WTC11 (cell line): ENCODE measurements around the gene RIC8B. TPM values are rescaled to one million over a fixed set of nuclear protein-coding genes. Genes with fewer than 3 reads are reported as not detected.

ENCODE experiments used
- ATAC-seq: fragments of 200-7000 bp; cut with Tn5 transposase; 2 replicates; pipeline ENCODE4 v1.10.0; 2021; ENCODE audit warnings: mild to moderate bottlenecking, moderate library complexity
- CTCF ChIA-PET: fragments of 300-600 bp; sonication (Branson Sonifier 250); formaldehyde crosslinking; loops from one replicate; lab custom pipeline; 2021; ENCODE audit warnings: antibody characterized with exemption; lab: Charles Lee
- POLR2A ChIA-PET: fragments of 350-600 bp; sonication (Branson Sonifier 250); formaldehyde crosslinking; loops from one replicate; lab custom pipeline; 2021; ENCODE audit warnings: antibody characterized with exemption; lab: Charles Lee
- DNase-seq: peaks from one replicate; pipeline ENCODE4 v3.0.0; 2021; ENCODE audit warnings: low spot score
- H3K27ac Mint-ChIP-seq: 2 replicates; pipeline ENCODE4 v1.8.0; 2021; ENCODE audit warnings: mixed read lengths
- H3K27me3 Mint-ChIP-seq: 2 replicates; pipeline ENCODE4 v1.8.0; 2021; ENCODE audit warnings: low read depth, mild to moderate bottlenecking, moderate library complexity, mixed read lengths
- H3K36me3 Mint-ChIP-seq: 2 replicates; pipeline ENCODE4 v1.8.0; 2021; ENCODE audit warnings: mixed read lengths
- H3K4me1 Mint-ChIP-seq: 2 replicates; pipeline ENCODE4 v1.8.0; 2022; ENCODE audit warnings: mixed read lengths
- H3K4me3 Mint-ChIP-seq: 2 replicates; pipeline ENCODE4 v1.8.0; 2021; ENCODE audit warnings: mild to moderate bottlenecking, moderate library complexity, mixed read lengths
- H3K9me3 Mint-ChIP-seq: 2 replicates; pipeline ENCODE4 v1.8.0; 2021; ENCODE audit warnings: mixed read lengths
- ATF1 ChIP-seq: sonication (generic); formaldehyde crosslinking; IDR thresholded peaks from 2 replicates; pipeline ENCODE4 v1.8.1; 2023; ENCODE audit warnings: mild to moderate bottlenecking, moderate library complexity, missing genetic modification reagents
- GABPB1 ChIP-seq: sonication (generic); formaldehyde crosslinking; IDR thresholded peaks from 2 replicates; pipeline ENCODE4 v1.8.1; 2023; ENCODE audit warnings: mild to moderate bottlenecking, missing genetic modification reagents
- GRHL2 ChIP-seq: fragments of 250-450 bp; sonication (Bioruptor Pico); IDR thresholded peaks from 2 replicates; pipeline ENCODE4 v1.8.0; 2022; ENCODE audit warnings: mild to moderate bottlenecking, moderate library complexity; ENCODE audit not compliant: insufficient replicate concordance, severe bottlenecking
- IRF2 ChIP-seq: sonication (generic); formaldehyde crosslinking; IDR thresholded peaks from 2 replicates; pipeline ENCODE4 v1.8.0; 2022; ENCODE audit warnings: low read depth, missing genetic modification reagents, borderline replicate concordance
- NR3C1 ChIP-seq: sonication (generic); formaldehyde crosslinking; conservative IDR thresholded peaks from 2 replicates; pipeline ENCODE4 v1.8.1; 2023; ENCODE audit warnings: low read depth, mild to moderate bottlenecking, missing genetic modification reagents
- SOX15 ChIP-seq: fragments of 250-450 bp; sonication (Bioruptor Pico); IDR thresholded peaks from 2 replicates; pipeline ENCODE4 v1.9.0; 2021; ENCODE audit warnings: mild to moderate bottlenecking
- ZNF317 ChIP-seq: sonication (generic); formaldehyde crosslinking; IDR thresholded peaks from 2 replicates; pipeline ENCODE4 v1.8.1; 2023; ENCODE audit warnings: low read depth, mild to moderate bottlenecking, moderate library complexity, missing genetic modification reagents, borderline replicate concordance
- total RNA-seq: library from RNA; stranded (reverse); gene quantifications from 3 replicates; pipeline ENCODE4 v1.2.3, GENCODE V29; 2021
- TF ChIP-seq, protein P1 (sequence below): sonication (generic); formaldehyde crosslinking; IDR thresholded peaks from 2 replicates; pipeline ENCODE4 v1.8.0; 2023; ENCODE audit warnings: mild to moderate bottlenecking, missing genetic modification reagents
- TF ChIP-seq, protein P2 (sequence below): fragments of 250-450 bp; sonication (Bioruptor Pico); IDR thresholded peaks from 2 replicates; pipeline ENCODE4 v1.9.0; 2021; ENCODE audit warnings: mild to moderate bottlenecking, borderline replicate concordance
- TF ChIP-seq, protein P3 (sequence below): sonication (generic); formaldehyde crosslinking; IDR thresholded peaks from 2 replicates; pipeline ENCODE4 v1.8.0; 2022; ENCODE audit warnings: missing genetic modification reagents
- TF ChIP-seq, protein P4 (sequence below): sonication (generic); formaldehyde crosslinking; IDR thresholded peaks from 2 replicates; pipeline ENCODE4 v1.8.1; 2022; ENCODE audit warnings: missing genetic modification reagents, borderline replicate concordance
- TF ChIP-seq, protein P5 (sequence below): sonication (generic); formaldehyde crosslinking; conservative IDR thresholded peaks from 2 replicates; pipeline ENCODE4 v1.8.1; 2022; ENCODE audit warnings: mild to moderate bottlenecking, missing genetic modification reagents

Gene RIC8B
- total RNA-seq, 1 experiment from 2014 or later = 20.2 TPM

DNA sequence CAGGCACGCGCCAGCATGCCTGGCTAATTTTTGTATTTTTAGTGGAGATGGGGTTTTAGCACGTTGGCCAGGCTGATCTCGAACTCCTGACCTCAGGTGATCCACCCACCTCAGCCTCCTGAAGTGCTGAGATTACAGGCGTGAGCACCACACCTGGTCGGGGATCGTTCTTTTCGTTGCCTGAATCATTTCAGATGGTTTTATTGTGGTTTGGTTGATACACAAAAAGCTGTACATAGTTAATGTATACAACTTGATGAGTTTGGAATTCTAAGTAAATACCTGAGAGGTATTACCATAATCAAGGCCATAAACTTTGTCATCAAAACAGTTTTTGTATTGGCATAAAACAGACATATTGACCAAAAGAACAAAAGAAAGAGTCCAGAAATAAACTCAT is 63.3 kb downstream of the RIC8B start (continued):
- TF ChIP-seq, protein P1, sequence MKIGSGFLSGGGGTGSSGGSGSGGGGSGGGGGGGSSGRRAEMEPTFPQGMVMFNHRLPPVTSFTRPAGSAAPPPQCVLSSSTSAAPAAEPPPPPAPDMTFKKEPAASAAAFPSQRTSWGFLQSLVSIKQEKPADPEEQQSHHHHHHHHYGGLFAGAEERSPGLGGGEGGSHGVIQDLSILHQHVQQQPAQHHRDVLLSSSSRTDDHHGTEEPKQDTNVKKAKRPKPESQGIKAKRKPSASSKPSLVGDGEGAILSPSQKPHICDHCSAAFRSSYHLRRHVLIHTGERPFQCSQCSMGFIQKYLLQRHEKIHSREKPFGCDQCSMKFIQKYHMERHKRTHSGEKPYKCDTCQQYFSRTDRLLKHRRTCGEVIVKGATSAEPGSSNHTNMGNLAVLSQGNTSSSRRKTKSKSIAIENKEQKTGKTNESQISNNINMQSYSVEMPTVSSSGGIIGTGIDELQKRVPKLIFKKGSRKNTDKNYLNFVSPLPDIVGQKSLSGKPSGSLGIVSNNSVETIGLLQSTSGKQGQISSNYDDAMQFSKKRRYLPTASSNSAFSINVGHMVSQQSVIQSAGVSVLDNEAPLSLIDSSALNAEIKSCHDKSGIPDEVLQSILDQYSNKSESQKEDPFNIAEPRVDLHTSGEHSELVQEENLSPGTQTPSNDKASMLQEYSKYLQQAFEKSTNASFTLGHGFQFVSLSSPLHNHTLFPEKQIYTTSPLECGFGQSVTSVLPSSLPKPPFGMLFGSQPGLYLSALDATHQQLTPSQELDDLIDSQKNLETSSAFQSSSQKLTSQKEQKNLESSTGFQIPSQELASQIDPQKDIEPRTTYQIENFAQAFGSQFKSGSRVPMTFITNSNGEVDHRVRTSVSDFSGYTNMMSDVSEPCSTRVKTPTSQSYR (CRISPR knock-in tag) = no peak
- no peak for TF ChIP-seq NR3C1 (CRISPR knock-in tag)

DNA sequence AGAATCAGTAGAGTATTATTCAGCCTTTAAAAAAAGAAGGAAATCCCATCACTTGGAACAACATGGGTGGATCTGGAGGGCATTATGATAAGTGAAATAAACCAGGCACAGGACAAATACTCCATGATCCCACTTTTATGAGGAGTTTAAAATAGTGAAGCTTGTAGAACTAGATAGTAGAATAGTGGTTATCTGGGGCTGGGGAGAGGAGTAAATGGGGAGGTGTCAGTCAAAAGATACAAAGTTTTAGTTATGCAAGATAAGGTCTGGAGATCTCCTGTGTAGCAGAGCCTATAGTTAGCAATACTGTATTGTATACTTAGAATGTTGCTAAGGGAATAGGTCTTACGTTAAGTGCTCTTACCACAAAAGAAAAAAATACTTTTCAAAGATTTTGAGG is 64.9 kb downstream of the RIC8B start:
- ATAC-seq = no peak
- H3K4me1 Mint-ChIP-seq = peaks cover 31% of the 10 kb centered on the region
- no peak for DNase-seq
- H3K27ac Mint-ChIP-seq = no peak overlapping the region
- TF ChIP-seq, protein P2, sequence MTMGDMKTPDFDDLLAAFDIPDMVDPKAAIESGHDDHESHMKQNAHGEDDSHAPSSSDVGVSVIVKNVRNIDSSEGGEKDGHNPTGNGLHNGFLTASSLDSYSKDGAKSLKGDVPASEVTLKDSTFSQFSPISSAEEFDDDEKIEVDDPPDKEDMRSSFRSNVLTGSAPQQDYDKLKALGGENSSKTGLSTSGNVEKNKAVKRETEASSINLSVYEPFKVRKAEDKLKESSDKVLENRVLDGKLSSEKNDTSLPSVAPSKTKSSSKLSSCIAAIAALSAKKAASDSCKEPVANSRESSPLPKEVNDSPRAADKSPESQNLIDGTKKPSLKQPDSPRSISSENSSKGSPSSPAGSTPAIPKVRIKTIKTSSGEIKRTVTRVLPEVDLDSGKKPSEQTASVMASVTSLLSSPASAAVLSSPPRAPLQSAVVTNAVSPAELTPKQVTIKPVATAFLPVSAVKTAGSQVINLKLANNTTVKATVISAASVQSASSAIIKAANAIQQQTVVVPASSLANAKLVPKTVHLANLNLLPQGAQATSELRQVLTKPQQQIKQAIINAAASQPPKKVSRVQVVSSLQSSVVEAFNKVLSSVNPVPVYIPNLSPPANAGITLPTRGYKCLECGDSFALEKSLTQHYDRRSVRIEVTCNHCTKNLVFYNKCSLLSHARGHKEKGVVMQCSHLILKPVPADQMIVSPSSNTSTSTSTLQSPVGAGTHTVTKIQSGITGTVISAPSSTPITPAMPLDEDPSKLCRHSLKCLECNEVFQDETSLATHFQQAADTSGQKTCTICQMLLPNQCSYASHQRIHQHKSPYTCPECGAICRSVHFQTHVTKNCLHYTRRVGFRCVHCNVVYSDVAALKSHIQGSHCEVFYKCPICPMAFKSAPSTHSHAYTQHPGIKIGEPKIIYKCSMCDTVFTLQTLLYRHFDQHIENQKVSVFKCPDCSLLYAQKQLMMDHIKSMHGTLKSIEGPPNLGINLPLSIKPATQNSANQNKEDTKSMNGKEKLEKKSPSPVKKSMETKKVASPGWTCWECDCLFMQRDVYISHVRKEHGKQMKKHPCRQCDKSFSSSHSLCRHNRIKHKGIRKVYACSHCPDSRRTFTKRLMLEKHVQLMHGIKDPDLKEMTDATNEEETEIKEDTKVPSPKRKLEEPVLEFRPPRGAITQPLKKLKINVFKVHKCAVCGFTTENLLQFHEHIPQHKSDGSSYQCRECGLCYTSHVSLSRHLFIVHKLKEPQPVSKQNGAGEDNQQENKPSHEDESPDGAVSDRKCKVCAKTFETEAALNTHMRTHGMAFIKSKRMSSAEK (CRISPR knock-in tag) = no peak
- TF ChIP-seq GRHL2 (CRISPR knock-in tag) = no peak
- TF ChIP-seq IRF2 = no peak
- H3K4me3 Mint-ChIP-seq = no peak overlapping the region
- H3K27me3 Mint-ChIP-seq = no peaks in the 10 kb centered on the region
- peaks cover 10% of the 10 kb centered on the region for H3K36me3 Mint-ChIP-seq
- ChIA-PET CTCF (interaction anchor here (1.2 kb wide), 1 partner anchor 130 kb away, joined by 3 read pairs; no protein-coding TSS in a partner anchor), POLR2A (no interaction called here)
- no peaks in the 10 kb centered on the region for H3K9me3 Mint-ChIP-seq

DNA sequence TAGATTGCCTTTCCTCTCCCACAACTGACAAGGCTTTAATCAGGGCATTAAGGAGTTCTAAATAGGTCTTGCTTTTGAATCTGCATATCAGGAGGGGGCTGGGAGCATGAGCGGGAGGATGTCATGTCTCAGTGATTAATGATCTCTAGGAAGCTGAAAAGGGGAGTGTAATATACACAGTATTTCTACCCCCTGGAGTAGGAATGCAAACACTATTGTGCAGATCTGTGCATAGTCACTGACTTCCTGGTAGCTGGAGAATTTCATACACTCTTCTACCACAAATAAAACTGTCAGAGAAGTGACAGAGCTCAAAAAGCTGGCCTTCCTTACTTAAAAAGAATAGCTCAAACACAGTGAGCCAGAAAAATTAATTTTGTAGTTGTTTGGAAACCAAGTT is 65.8 kb downstream of the RIC8B start:
- DNase-seq (no peak), ATAC-seq (peak; percentile 43; the same call in 1 of the 2 replicates)
- peaks cover 8% of the 10 kb centered on the region for H3K36me3 Mint-ChIP-seq
- H3K4me1 Mint-ChIP-seq = peaks cover 31% of the 10 kb centered on the region
- ChIA-PET POLR2A (no interaction called here), CTCF (interaction anchor here (1.2 to 4.0 kb wide), 3 partner anchors 79 to 483 kb away, joined by 3 to 49 read pairs (median 21); partner anchors contain the start of gene POLR3B)
- H3K4me3 Mint-ChIP-seq = peak overlapping the region; percentile 12; the same call in 1 of the 2 replicates
- no peaks in the 10 kb centered on the region for H3K27me3 Mint-ChIP-seq
- H3K27ac Mint-ChIP-seq = peak overlapping the region; percentile 64
- H3K9me3 Mint-ChIP-seq = no peaks in the 10 kb centered on the region
- TF ChIP-seq ZNF317 (CRISPR knock-in tag) (no peak), GABPB1 (CRISPR knock-in tag) (no peak), ATF1 (CRISPR knock-in tag) (no peak), SOX15 (CRISPR knock-in tag) (no peak)
- TF ChIP-seq, protein P3, sequence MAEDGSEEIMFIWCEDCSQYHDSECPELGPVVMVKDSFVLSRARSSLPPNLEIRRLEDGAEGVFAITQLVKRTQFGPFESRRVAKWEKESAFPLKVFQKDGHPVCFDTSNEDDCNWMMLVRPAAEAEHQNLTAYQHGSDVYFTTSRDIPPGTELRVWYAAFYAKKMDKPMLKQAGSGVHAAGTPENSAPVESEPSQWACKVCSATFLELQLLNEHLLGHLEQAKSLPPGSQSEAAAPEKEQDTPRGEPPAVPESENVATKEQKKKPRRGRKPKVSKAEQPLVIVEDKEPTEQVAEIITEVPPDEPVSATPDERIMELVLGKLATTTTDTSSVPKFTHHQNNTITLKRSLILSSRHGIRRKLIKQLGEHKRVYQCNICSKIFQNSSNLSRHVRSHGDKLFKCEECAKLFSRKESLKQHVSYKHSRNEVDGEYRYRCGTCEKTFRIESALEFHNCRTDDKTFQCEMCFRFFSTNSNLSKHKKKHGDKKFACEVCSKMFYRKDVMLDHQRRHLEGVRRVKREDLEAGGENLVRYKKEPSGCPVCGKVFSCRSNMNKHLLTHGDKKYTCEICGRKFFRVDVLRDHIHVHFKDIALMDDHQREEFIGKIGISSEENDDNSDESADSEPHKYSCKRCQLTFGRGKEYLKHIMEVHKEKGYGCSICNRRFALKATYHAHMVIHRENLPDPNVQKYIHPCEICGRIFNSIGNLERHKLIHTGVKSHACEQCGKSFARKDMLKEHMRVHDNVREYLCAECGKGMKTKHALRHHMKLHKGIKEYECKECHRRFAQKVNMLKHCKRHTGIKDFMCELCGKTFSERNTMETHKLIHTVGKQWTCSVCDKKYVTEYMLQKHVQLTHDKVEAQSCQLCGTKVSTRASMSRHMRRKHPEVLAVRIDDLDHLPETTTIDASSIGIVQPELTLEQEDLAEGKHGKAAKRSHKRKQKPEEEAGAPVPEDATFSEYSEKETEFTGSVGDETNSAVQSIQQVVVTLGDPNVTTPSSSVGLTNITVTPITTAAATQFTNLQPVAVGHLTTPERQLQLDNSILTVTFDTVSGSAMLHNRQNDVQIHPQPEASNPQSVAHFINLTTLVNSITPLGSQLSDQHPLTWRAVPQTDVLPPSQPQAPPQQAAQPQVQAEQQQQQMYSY (CRISPR knock-in tag) = no peak
- TF ChIP-seq, protein P4, sequence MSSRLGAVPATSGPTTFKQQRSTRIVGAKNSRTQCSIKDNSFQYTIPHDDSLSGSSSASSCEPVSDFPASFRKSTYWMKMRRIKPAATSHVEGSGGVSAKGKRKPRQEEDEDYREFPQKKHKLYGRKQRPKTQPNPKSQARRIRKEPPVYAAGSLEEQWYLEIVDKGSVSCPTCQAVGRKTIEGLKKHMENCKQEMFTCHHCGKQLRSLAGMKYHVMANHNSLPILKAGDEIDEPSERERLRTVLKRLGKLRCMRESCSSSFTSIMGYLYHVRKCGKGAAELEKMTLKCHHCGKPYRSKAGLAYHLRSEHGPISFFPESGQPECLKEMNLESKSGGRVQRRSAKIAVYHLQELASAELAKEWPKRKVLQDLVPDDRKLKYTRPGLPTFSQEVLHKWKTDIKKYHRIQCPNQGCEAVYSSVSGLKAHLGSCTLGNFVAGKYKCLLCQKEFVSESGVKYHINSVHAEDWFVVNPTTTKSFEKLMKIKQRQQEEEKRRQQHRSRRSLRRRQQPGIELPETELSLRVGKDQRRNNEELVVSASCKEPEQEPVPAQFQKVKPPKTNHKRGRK (CRISPR knock-in tag) = no peak
- TF ChIP-seq, protein P1 (CRISPR knock-in tag) = no peak
- TF ChIP-seq, protein P5, sequence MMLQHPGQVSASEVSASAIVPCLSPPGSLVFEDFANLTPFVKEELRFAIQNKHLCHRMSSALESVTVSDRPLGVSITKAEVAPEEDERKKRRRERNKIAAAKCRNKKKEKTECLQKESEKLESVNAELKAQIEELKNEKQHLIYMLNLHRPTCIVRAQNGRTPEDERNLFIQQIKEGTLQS = no peak
